Measurements from ENCODE around the gene MGAT3.

DNA sequence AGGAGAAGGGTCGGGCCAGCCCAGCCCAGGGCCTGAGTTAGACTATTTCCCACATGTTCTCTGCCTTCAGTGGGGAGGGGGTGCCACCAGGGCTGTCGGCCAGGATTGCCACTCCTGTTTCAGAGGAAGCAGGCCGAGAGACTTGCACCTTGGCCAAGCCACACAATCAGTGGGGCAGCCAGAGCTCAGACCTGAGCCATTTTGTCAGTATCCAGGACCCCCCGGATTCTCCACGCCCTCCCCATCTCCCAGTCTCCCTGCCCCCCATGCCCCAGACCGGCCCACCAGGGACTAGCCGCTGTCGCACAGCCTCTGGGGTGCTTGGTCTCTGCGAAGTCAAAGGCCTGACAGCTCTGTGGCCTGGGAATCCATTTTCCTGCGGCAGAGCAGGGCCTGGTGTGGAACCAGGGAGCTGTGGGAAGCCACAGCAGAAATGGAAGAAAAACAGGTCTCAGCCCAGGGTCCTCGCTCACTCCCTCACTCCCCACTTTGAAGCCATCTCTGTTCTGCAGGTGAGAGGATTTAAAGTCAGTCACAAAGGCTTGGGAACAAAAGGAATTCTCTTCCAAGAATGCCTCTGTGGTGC lies 25.5 kb upstream of the MGAT3 start:
- TF ChIP-seq, protein P1, sequence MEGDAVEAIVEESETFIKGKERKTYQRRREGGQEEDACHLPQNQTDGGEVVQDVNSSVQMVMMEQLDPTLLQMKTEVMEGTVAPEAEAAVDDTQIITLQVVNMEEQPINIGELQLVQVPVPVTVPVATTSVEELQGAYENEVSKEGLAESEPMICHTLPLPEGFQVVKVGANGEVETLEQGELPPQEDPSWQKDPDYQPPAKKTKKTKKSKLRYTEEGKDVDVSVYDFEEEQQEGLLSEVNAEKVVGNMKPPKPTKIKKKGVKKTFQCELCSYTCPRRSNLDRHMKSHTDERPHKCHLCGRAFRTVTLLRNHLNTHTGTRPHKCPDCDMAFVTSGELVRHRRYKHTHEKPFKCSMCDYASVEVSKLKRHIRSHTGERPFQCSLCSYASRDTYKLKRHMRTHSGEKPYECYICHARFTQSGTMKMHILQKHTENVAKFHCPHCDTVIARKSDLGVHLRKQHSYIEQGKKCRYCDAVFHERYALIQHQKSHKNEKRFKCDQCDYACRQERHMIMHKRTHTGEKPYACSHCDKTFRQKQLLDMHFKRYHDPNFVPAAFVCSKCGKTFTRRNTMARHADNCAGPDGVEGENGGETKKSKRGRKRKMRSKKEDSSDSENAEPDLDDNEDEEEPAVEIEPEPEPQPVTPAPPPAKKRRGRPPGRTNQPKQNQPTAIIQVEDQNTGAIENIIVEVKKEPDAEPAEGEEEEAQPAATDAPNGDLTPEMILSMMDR (IDR thresholded peaks at IDR 0.05), result no peak
- TF ChIP-seq POLR2A (IDR thresholded peaks at IDR 0.05), result no peak

Measured in adrenal gland (tissue), 5 donors.